Natural killer cell treated with Interleukin-12 subunit alpha and Interleukin-12 subunit beta and Interleukin-15 and Interleukin-18, amount 100 ng/mL, for 72 hours (primary cell): ENCODE results near the gene PLBD2. TPM values are rescaled to one million over a fixed set of nuclear protein-coding genes. Genes with fewer than 3 reads are reported as not detected.

ENCODE experiments used
- ATAC-seq, 2 donors: fragments of 150-1000 bp; cut with Tn5 transposase in 1 of 2; sonication (Bioruptor Pico), chemical (Tn5 transposase) in 1 of 2; 2 replicates each; pipeline ENCODE4 v1.10.0; 2021
- DNase-seq: peaks from one replicate; pipeline ENCODE4 v3.0.0; 2022; ENCODE audit warnings: low spot score
- H3K27ac Mint-ChIP-seq, 2 donors: 1 replicate in 1 of 2; 2 replicates in 1 of 2; pipeline ENCODE4 v1.8.0; 2022; ENCODE audit warnings: mixed read lengths in 2 of 2, mild to moderate bottlenecking in 1 of 2, moderate library complexity in 1 of 2
- H3K27me3 Mint-ChIP-seq, 2 donors: 1 replicate in 1 of 2; 2 replicates in 1 of 2; pipeline ENCODE4 v1.8.0; 2022; ENCODE audit warnings: mixed read lengths in 2 of 2
- H3K36me3 Mint-ChIP-seq: one replicate; pipeline ENCODE4 v1.8.0; 2022; ENCODE audit warnings: mixed read lengths
- H3K4me1 Mint-ChIP-seq, 2 donors: 1 replicate in 1 of 2; 2 replicates in 1 of 2; pipeline ENCODE4 v1.8.0; 2022; ENCODE audit warnings: low read depth in 2 of 2, mixed read lengths in 2 of 2, mild to moderate bottlenecking in 1 of 2
- H3K4me3 Mint-ChIP-seq: one replicate; pipeline ENCODE4 v1.8.0; 2022; ENCODE audit warnings: mixed read lengths
- H3K9me3 Mint-ChIP-seq: 2 replicates; pipeline ENCODE4 v1.8.0; 2022; ENCODE audit warnings: mixed read lengths
- total RNA-seq, 2 donors: library from RNA; stranded (reverse); gene quantifications; one replicate each; pipeline ENCODE4 v1.2.3, GENCODE V29; 2022

PLBD2 gene, protein sequence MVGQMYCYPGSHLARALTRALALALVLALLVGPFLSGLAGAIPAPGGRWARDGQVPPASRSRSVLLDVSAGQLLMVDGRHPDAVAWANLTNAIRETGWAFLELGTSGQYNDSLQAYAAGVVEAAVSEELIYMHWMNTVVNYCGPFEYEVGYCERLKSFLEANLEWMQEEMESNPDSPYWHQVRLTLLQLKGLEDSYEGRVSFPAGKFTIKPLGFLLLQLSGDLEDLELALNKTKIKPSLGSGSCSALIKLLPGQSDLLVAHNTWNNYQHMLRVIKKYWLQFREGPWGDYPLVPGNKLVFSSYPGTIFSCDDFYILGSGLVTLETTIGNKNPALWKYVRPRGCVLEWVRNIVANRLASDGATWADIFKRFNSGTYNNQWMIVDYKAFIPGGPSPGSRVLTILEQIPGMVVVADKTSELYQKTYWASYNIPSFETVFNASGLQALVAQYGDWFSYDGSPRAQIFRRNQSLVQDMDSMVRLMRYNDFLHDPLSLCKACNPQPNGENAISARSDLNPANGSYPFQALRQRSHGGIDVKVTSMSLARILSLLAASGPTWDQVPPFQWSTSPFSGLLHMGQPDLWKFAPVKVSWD
- total RNA-seq, result 10 to 100 TPM; 23.2 to 26.8 TPM

- ATAC-seq, result peak; percentile 99
- Mint-ChIP-seq H3K4me1 (peaks cover 9 to 17% of the 10 kb centered on the region in 2 donors), H3K4me3 (peak within 1 kb of the TSS; percentile 88), H3K27me3 (peaks cover 0 to 2% of the 10 kb centered on the region in 2 donors), H3K27ac (peak within 1 kb of the TSS; percentile 37 to 72), H3K9me3 (no peaks in the 10 kb centered on the region), H3K36me3 (no peaks in the 10 kb centered on the region)
- DNase-seq, result peak; percentile 95
Measured at GRCh38 chr12:113358381-113359132, at the start of gene PLBD2. PLBD2 (plus strand) TSS chr12:113358587; CDS start chr12:113358601, 14 bp downstream.

- ATAC-seq (no peak), DNase-seq (no peak)
- H3K4me3 Mint-ChIP-seq, result no peak overlapping the region
- H3K27me3 Mint-ChIP-seq, result no peaks in the 10 kb centered on the region
- H3K4me1 Mint-ChIP-seq, result no peaks in the 10 kb centered on the region
- no peaks in the 10 kb centered on the region for H3K9me3 Mint-ChIP-seq
- no peak overlapping the region for H3K27ac Mint-ChIP-seq
- no peaks in the 10 kb centered on the region for H3K36me3 Mint-ChIP-seq
Measured at GRCh38 chr12:113310489-113310888, 47.9 kb upstream of the PLBD2 start.

DNA sequence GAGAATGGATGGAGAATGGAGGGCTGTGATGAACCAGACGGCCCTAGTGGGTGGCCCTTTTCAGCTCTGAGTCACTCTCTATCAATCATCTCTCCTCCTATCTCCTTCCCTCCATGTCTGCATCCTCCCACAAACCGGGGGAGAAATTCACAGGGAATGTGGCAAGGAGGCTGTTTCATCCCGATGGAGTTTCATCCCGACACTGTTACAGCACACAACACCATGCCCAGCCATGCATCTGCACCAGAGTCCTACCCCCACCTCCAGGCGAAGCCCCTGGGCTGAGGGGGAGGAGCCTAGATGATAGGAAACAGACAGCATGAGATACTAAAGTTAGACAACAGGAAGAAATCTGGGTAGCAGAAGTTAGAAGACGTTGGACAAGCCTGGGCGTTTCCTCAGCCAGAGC lies 44.3 kb upstream of the PLBD2 start:
- DNase-seq (no peak), ATAC-seq (no peak)
- Mint-ChIP-seq H3K4me1 (peaks cover 7 to 9% of the 10 kb centered on the region in 2 donors), H3K9me3 (peaks cover 3% of the 10 kb centered on the region), H3K27me3 (no peaks in the 10 kb centered on the region), H3K36me3 (peaks cover 14% of the 10 kb centered on the region), H3K4me3 (no peak overlapping the region), H3K27ac (no peak overlapping the region)

DNA sequence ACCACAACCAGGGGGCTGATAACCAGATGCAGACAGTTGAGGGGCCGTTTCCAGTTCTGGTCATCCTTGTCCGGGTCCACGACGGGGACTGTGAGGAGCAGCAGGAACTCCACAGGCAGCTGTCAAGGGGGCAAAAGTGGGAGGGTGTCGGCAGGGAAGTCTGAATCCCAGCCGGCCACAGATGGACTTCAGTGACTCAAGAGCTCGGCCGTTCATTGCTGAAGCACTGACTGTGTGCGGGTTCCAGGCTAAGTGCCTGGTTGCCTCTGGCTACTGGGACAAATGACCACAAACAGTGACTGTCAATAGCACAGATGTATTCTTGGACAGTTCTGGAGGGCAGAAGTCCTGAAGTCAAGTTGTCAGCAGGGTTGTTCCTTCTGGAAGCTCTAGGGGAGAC lies 43.0 kb upstream of the PLBD2 start:
- no peak overlapping the region for H3K4me3 Mint-ChIP-seq
- no peaks in the 10 kb centered on the region for H3K27me3 Mint-ChIP-seq
- no peak overlapping the region for H3K27ac Mint-ChIP-seq
- ATAC-seq (no peak), DNase-seq (no peak)
- H3K9me3 Mint-ChIP-seq, result peaks cover 3% of the 10 kb centered on the region
- H3K4me1 Mint-ChIP-seq, result peaks cover 7 to 11% of the 10 kb centered on the region in 2 donors
- H3K36me3 Mint-ChIP-seq, result peaks cover 14% of the 10 kb centered on the region

DNA sequence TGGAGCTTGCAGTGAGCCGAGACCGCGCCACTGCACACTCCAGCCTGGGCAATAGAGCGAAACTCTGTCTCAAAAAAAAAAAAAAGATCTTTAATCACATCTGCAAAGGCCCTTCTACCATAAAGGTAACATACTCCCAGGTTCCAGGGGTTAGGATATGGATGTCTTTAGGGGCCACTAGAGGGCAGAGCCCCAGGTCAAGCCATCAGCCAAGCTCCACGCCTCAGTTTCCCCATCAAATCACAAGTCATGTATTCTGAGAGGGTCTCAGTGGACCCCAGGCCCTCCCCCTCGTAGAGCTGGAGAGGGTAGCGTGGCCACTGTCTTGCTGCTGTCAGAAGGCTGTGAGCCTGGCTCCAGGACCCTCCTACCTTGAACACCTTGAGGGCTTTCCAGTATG lies 42.2 kb upstream of the PLBD2 start:
- H3K4me3 Mint-ChIP-seq, result no peak overlapping the region
- ATAC-seq, result no peak
- H3K9me3 Mint-ChIP-seq, result peaks cover 3% of the 10 kb centered on the region
- H3K4me1 Mint-ChIP-seq, result peaks cover 7 to 11% of the 10 kb centered on the region in 2 donors
- no peaks in the 10 kb centered on the region for H3K27me3 Mint-ChIP-seq
- H3K27ac Mint-ChIP-seq, result no peak overlapping the region
- DNase-seq, result no peak
- H3K36me3 Mint-ChIP-seq, result peaks cover 14% of the 10 kb centered on the region

- Mint-ChIP-seq H3K36me3 (peaks cover 14% of the 10 kb centered on the region), H3K4me1 (peaks cover 7 to 11% of the 10 kb centered on the region in 2 donors)
Measured at GRCh38 chr12:113317122-113317521, 41.3 kb upstream of the PLBD2 start.

DNA sequence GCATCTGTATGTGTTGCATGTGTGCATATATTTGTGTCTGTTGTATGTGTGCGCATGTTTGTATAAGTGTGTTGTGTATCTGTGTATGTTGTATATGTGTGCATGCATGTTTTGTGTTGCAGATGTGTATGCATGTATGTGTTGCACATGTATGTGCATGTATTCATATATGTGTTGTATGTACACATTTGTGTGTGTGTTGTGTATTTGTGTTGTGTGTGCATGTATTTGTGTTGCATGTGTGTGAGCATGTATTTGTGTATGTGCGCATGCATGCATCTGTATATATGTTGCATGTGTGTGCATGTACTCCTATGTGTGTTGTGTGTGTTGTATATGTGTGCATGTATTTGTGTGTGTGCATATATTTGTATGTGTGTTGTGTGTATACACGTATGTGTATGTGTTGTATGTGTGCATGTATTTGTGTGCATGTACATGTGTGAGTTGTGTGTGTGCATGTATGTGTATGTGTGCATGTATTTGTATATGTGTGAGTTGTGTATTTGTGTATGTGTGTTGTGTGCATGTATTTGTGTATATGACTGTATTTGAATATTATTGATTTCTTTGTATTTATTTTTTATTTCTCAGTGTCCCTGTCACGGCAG lies 40.2 kb upstream of the PLBD2 start:
- Mint-ChIP-seq H3K27ac (no peak overlapping the region), H3K27me3 (no peaks in the 10 kb centered on the region), H3K4me1 (peaks cover 7 to 14% of the 10 kb centered on the region in 2 donors), H3K9me3 (peaks cover 3% of the 10 kb centered on the region), H3K4me3 (no peak overlapping the region), H3K36me3 (peaks cover 14% of the 10 kb centered on the region)
- no peak for ATAC-seq
- DNase-seq, result no peak

More at GRCh38 chr12:113317122-113317521, 41.3 kb upstream of the PLBD2 start:
- Mint-ChIP-seq H3K27ac (no peak overlapping the region), H3K4me3 (no peak overlapping the region), H3K9me3 (peaks cover 3% of the 10 kb centered on the region), H3K27me3 (no peaks in the 10 kb centered on the region)
- ATAC-seq (no peak), DNase-seq (no peak)

GRCh38 chr12:113318900-113319628 lies 39.3 kb upstream of the PLBD2 start:
- Mint-ChIP-seq H3K36me3 (peaks cover 14% of the 10 kb centered on the region), H3K27me3 (no peaks in the 10 kb centered on the region), H3K27ac (no peak overlapping the region), H3K4me1 (peaks cover 7 to 14% of the 10 kb centered on the region in 2 donors), H3K9me3 (peaks cover 3% of the 10 kb centered on the region), H3K4me3 (no peak overlapping the region)
- ATAC-seq (no peak), DNase-seq (no peak)

GRCh38 chr12:113320401-113320800 lies 38.0 kb upstream of the PLBD2 start:
- peaks cover 7 to 14% of the 10 kb centered on the region in 2 donors for H3K4me1 Mint-ChIP-seq
- ATAC-seq, result no peak
- no peak for DNase-seq
- no peak overlapping the region for H3K4me3 Mint-ChIP-seq
- peaks cover 3% of the 10 kb centered on the region for H3K9me3 Mint-ChIP-seq
- H3K27ac Mint-ChIP-seq, result no peak overlapping the region
- no peaks in the 10 kb centered on the region for H3K27me3 Mint-ChIP-seq
- H3K36me3 Mint-ChIP-seq, result peaks cover 14% of the 10 kb centered on the region

- Mint-ChIP-seq H3K36me3 (peaks cover 13% of the 10 kb centered on the region), H3K9me3 (peaks cover 3% of the 10 kb centered on the region), H3K4me3 (no peak overlapping the region), H3K27ac (no peak overlapping the region), H3K27me3 (no peaks in the 10 kb centered on the region), H3K4me1 (peaks cover 7 to 14% of the 10 kb centered on the region in 2 donors)
- ATAC-seq, result no peak
- no peak for DNase-seq
Measured at GRCh38 chr12:113322343-113322742, 36.0 kb upstream of the PLBD2 start.

- no peaks in the 10 kb centered on the region for H3K36me3 Mint-ChIP-seq
- peaks cover 0 to 13% of the 10 kb centered on the region in 2 donors for H3K4me1 Mint-ChIP-seq
- no peaks in the 10 kb centered on the region for H3K27me3 Mint-ChIP-seq
- ATAC-seq (no peak), DNase-seq (no peak)
- H3K9me3 Mint-ChIP-seq, result no peaks in the 10 kb centered on the region
- no peak overlapping the region for H3K4me3 Mint-ChIP-seq
- H3K27ac Mint-ChIP-seq, result no peak overlapping the region
Measured at GRCh38 chr12:113325916-113326315, 32.5 kb upstream of the PLBD2 start.

- Mint-ChIP-seq H3K4me3 (no peak overlapping the region), H3K36me3 (peaks cover 4% of the 10 kb centered on the region), H3K27ac (no peak overlapping the region), H3K27me3 (no peaks in the 10 kb centered on the region), H3K9me3 (no peaks in the 10 kb centered on the region), H3K4me1 (peaks cover 4 to 13% of the 10 kb centered on the region in 2 donors)
- no peak for DNase-seq
- ATAC-seq, result no peak
Measured at GRCh38 chr12:113326775-113327395, 31.5 kb upstream of the PLBD2 start.
